Right cardiac atrium (tissue), 5 donors: ENCODE measurements around the gene SLC5A9. TPM values are rescaled to one million over a fixed set of nuclear protein-coding genes. Genes with fewer than 3 reads are reported as not detected.
"Not testable (repeated sequence)": the region's sequence is repeated elsewhere in the genome, so short reads cannot be mapped to it uniquely, and the experiment has no call there.

Experiments
- ATAC-seq, 2 donors: fragments of 200-7000 bp; cut with Tn5 transposase; one replicate each; pipeline versions ENCODE4 v1.8.0 to v1.9.1; 2020; ENCODE audit warnings: moderate library complexity in 2 of 2, mild to moderate bottlenecking in 1 of 2
- DNase-seq, 3 donors: peaks; one replicate each; pipeline ENCODE4 v3.0.0-alpha.2; 2020
- H3K27ac ChIP-seq: one replicate; pipeline ENCODE4 v1.5.1; 2013; ENCODE audit warnings: mild to moderate bottlenecking, low read length, control low read depth, moderate library complexity
- H3K27me3 ChIP-seq: one replicate; pipeline ENCODE4 v1.6.1; 2013; ENCODE audit not compliant: control insufficient read depth, insufficient read depth
- H3K4me1 ChIP-seq: one replicate; pipeline ENCODE4 v1.6.1; 2013; ENCODE audit warnings: low read length; ENCODE audit not compliant: control insufficient read depth, insufficient read depth
- H3K4me3 ChIP-seq: one replicate; pipeline ENCODE4 v1.5.1; 2013; ENCODE audit warnings: low read length, control low read depth
- H3K9me3 ChIP-seq: one replicate; pipeline ENCODE4 v1.6.1; 2013; ENCODE audit warnings: low read length; ENCODE audit not compliant: control insufficient read depth
- WGBS: extraction: QIAGEN DNeasy Blood & Tissue Kit; methylation state at CpG from one replicate; pipeline ENCODE4 v1.1.7; 2013; 5-methylcytosine and 5-hydroxymethylcytosine counted together
- intact Hi-C, 4 donors: fragments of 100-400 bp; cut with DNase I; formaldehyde crosslinking; loops; one replicate each; pipeline versions ENCODE4 v1.11.0 to v1.14.0; 2022 to 2023
- polyA plus RNA-seq: library from polyadenylated mRNA; stranded (reverse); fragments of 200-250 nt; gene quantifications from one replicate; pipeline ENCODE4 v1.2.3, GENCODE V29; 2013
- total RNA-seq, 4 donors: library from RNA; stranded (reverse); fragmentation: NEBNext Ultra II Directional; extraction: Animal tissue kit (Norgen Biotek cat#: 25700); gene quantifications; one replicate each; pipeline ENCODE4 v1.2.1, GENCODE V29; 2021
- donor health status: healthy with polysubstance abuse.
- donor health status: DM: no; HTN: yes; CAD: no.
- donor health status: DM: no; HTN: no; CAD: no.
- donor health status: DM: no; HTN: yes; CAD: no; lungs with severe emphysema.
- donor health status: DM: yes; HTN: yes; CAD: no.

SLC5A9 gene
- total and polyA plus RNA-seq, 5 donors: 0.11 to 1.1 (median 0.39) TPM; not detected in 1

DNA sequence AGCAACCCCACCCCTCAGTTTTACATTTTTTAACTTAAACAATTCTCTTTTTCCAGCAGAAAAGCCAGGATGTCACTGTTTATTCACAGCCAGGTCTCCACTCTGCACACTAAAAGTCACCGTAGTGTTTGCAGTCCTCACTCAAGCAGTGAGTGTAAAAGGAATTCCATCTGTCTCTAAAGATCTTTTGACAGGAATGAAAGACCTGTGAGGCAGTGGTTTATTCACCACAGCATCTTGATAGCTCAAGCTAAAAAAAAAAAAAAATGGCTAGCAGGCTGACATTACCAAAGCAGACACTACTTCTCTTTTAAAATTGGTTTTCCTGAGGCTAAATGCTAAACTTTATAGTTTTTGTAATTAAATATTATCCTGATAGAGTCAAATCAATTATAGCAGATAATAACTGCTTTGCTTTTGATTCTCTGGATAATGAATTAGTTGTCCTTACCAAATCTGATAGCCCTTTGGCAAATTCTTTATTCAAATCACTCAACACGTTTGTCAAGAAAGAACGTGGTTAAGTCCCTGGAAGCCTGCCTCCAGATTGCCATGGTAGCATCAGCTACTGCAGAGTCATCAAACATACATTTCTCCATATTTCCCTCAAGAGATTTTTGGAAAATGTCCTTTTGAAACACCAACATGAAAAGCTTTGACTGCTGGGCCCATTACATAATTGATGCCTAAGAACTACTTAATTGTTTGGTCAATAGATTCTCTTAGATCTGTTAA, 22.2 kb upstream of the SLC5A9 start:
- ATAC-seq: no peak
- H3K4me3 ChIP-seq: no peak overlapping the region
- DNase-seq: no peak
- H3K27ac ChIP-seq: no peak overlapping the region
- H3K27me3 ChIP-seq: no peaks in the 10 kb centered on the region
- no peaks in the 10 kb centered on the region for H3K4me1 ChIP-seq
- H3K9me3 ChIP-seq: no peaks in the 10 kb centered on the region
- WGBS: 54% methylated on average over 3 of the region's 3 CpGs
- intact Hi-C loops: loop anchor here in 3 of 4 donors (2.0 to 10.0 kb wide), 4 partner anchors 92 to 466 kb away; no protein-coding TSS in a partner anchor

DNA sequence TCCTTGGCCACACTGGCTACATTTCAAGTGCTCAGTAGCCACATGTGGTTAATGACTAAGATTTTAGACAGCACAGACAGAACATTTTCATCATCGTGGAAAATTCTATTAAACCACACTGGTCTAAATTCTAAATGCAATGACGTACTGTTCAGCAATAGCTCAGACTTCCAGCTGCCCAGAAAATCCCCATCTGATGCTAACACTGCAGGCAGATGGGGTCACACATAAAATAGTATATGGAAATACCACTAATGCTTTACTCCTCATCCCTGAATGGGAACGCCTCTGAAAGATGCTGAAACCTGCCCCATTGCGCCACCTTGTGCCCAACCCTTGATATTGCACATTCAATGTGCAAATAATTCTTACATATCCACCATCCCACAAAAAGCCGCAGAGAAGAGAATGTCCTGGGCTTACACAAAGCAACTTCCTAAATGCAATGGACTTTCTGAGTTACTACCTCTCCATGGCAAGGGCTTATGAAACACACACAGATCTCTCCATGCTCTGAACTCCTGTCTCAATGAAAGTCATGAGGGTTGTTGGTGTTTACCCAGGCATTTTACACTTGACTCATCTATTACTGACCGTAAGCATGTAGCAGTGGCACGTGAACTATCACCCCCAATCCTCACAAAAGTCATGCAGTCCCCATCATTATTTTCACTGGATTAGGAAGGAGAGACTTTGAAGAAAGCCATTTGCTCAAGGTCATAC, 20.3 kb upstream of the SLC5A9 start:
- intact Hi-C loops: loop anchor here (2.0 to 10.0 kb wide), 5 partner anchors 91 to 467 kb away; no protein-coding TSS in a partner anchor
- H3K27me3 ChIP-seq: no peaks in the 10 kb centered on the region
- no peak overlapping the region for H3K4me3 ChIP-seq
- H3K9me3 ChIP-seq: no peaks in the 10 kb centered on the region
- H3K27ac ChIP-seq: no peak overlapping the region
- 18% methylated on average over 7 of the region's 7 CpGs for WGBS
- ATAC-seq (peak; percentile 60 to 74), DNase-seq (peak; percentile 57 to 81 (median 68))
- H3K4me1 ChIP-seq: no peaks in the 10 kb centered on the region

DNA sequence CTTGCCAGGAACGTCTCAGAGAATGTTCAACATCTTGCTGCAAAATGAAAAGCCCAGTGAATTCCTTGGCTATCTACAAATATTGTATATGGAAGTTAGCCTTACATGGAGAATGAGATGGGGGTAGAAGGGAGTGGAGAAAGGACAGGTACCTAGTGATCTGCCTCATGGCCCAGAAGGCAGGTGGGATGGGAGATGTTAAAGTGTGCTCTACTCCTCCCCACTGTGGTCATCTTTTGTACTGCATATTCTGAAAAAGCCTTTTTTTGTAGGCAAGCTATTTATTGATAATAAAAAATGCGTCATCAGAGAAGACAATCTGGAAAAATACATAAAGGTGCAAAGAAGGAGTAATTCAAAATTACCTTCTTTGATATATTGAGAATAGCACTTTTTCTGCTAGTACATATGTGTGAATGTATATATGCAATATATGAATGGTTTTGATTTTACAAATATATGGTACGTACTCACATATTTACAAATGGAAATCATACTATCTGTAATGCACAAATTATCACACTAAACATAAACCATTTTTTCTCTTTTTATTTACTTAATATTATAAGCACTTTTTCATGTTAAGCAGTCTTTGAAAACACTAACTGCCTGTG, 19.1 kb upstream of the SLC5A9 start:
- ATAC-seq: peak in 1 of 2 donors; percentile 53
- WGBS: 67% methylated on average over 3 of the region's 3 CpGs

GRCh38 chr1:48205522-48205921, 17.0 kb upstream of the SLC5A9 start:
- Histone ChIP-seq H3K4me3 (no peak overlapping the region), H3K4me1 (no peaks in the 10 kb centered on the region), H3K27me3 (no peaks in the 10 kb centered on the region), H3K9me3 (no peaks in the 10 kb centered on the region), H3K27ac (no peak overlapping the region)
- ATAC-seq (no peak), DNase-seq (no peak)
- intact Hi-C loops: loop anchor here in 1 of 4 donors (10.0 kb wide), 1 partner anchor 471 kb away; no protein-coding TSS in a partner anchor
- WGBS: 83% methylated on average over 5 of the region's 5 CpGs

More for the DNA sequence above, 19.1 kb upstream of the SLC5A9 start:
- Histone ChIP-seq H3K4me3 (no peak overlapping the region), H3K27me3 (no peaks in the 10 kb centered on the region), H3K9me3 (no peaks in the 10 kb centered on the region), H3K27ac (no peak overlapping the region), H3K4me1 (no peaks in the 10 kb centered on the region)
- intact Hi-C loops: loop anchor here (2.0 to 10.0 kb wide), 5 partner anchors 93 to 469 kb away; no protein-coding TSS in a partner anchor
- DNase-seq: no peak

GRCh38 chr1:48206371-48206770, 16.1 kb upstream of the SLC5A9 start:
- DNase-seq: no peak
- no peaks in the 10 kb centered on the region for H3K9me3 ChIP-seq
- intact Hi-C loops: loop anchor here in 1 of 4 donors (10.0 kb wide), 1 partner anchor 472 kb away; no protein-coding TSS in a partner anchor
- no peaks in the 10 kb centered on the region for H3K4me1 ChIP-seq
- no peak for ATAC-seq
- 96% methylated on average over 5 of the region's 5 CpGs for WGBS
- no peak overlapping the region for H3K27ac ChIP-seq
- H3K4me3 ChIP-seq: no peak overlapping the region
- no peaks in the 10 kb centered on the region for H3K27me3 ChIP-seq

- no peaks in the 10 kb centered on the region for H3K4me1 ChIP-seq
- no peaks in the 10 kb centered on the region for H3K9me3 ChIP-seq
- no peak for DNase-seq
- no peak overlapping the region for H3K27ac ChIP-seq
- no peak overlapping the region for H3K4me3 ChIP-seq
- no peak for ATAC-seq
- intact Hi-C loops: loop anchor here in 1 of 4 donors (10.0 kb wide), 1 partner anchor 472 kb away; no protein-coding TSS in a partner anchor
- WGBS: 47% methylated on average over 3 of the region's 3 CpGs
- no peaks in the 10 kb centered on the region for H3K27me3 ChIP-seq
Observed at GRCh38 chr1:48207131-48207530, 15.4 kb upstream of the SLC5A9 start.

- ATAC-seq: no peak
- H3K27me3 ChIP-seq: no peaks in the 10 kb centered on the region
- intact Hi-C loops: loop anchor here in 1 of 4 donors (10.0 kb wide), 1 partner anchor 473 kb away; no protein-coding TSS in a partner anchor
- no peak overlapping the region for H3K27ac ChIP-seq
- DNase-seq: no peak
- WGBS: 94% methylated on average over 3 of the region's 3 CpGs
- no peaks in the 10 kb centered on the region for H3K9me3 ChIP-seq
- no peaks in the 10 kb centered on the region for H3K4me1 ChIP-seq
- no peak overlapping the region for H3K4me3 ChIP-seq
Observed at GRCh38 chr1:48207536-48208075, 14.9 kb upstream of the SLC5A9 start.

- WGBS: 88% methylated on average over 12 of the region's 12 CpGs
- H3K27ac ChIP-seq: no peak overlapping the region
- no peak overlapping the region for H3K4me3 ChIP-seq
- no peaks in the 10 kb centered on the region for H3K27me3 ChIP-seq
- H3K4me1 ChIP-seq: no peaks in the 10 kb centered on the region
- intact Hi-C loops: loop anchor here in 1 of 4 donors (10.0 kb wide), 1 partner anchor 473 kb away; no protein-coding TSS in a partner anchor
- no peak for DNase-seq
- no peaks in the 10 kb centered on the region for H3K9me3 ChIP-seq
- no peak for ATAC-seq
Observed at GRCh38 chr1:48208251-48208650, 14.3 kb upstream of the SLC5A9 start.

DNA sequence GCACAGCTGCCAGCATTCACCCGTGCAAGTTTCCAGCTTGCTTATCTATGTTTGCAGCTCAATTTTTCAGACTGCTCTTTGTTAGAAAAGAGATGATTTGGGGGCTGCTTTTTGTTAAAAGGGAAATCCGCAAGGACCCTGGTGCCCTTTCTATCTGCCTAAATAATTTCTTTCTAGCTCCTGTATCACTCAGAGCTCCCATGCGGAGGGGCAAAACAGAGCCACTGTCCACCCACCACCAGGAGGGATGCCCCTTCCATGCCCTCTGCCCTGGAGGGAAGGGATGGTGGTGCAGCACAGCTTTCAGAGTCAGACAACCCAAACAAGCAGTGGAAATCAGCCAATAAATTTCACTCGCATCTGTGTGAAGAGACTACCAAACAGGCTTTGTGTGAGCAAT, 13.9 kb upstream of the SLC5A9 start:
- intact Hi-C loops: loop anchor here in 1 of 4 donors (10.0 kb wide), 1 partner anchor 474 kb away; no protein-coding TSS in a partner anchor
- Histone ChIP-seq H3K4me3 (no peak overlapping the region), H3K27ac (no peak overlapping the region), H3K27me3 (no peaks in the 10 kb centered on the region), H3K4me1 (no peaks in the 10 kb centered on the region), H3K9me3 (no peaks in the 10 kb centered on the region)
- ATAC-seq: no peak
- DNase-seq: no peak
- 73% methylated on average over 4 of the region's 4 CpGs for WGBS

- WGBS: 74% methylated on average over 8 of the region's 8 CpGs
- H3K4me3 ChIP-seq, DNase-seq, H3K27ac ChIP-seq, H3K9me3 ChIP-seq, H3K4me1 ChIP-seq, H3K27me3 ChIP-seq, intact Hi-C loops, ATAC-seq: not testable (repeated sequence)
Observed at GRCh38 chr1:48213462-48213861, 9.1 kb upstream of the SLC5A9 start.
